Measurements from ENCODE around the gene NKTR.

NKTR gene

DNA sequence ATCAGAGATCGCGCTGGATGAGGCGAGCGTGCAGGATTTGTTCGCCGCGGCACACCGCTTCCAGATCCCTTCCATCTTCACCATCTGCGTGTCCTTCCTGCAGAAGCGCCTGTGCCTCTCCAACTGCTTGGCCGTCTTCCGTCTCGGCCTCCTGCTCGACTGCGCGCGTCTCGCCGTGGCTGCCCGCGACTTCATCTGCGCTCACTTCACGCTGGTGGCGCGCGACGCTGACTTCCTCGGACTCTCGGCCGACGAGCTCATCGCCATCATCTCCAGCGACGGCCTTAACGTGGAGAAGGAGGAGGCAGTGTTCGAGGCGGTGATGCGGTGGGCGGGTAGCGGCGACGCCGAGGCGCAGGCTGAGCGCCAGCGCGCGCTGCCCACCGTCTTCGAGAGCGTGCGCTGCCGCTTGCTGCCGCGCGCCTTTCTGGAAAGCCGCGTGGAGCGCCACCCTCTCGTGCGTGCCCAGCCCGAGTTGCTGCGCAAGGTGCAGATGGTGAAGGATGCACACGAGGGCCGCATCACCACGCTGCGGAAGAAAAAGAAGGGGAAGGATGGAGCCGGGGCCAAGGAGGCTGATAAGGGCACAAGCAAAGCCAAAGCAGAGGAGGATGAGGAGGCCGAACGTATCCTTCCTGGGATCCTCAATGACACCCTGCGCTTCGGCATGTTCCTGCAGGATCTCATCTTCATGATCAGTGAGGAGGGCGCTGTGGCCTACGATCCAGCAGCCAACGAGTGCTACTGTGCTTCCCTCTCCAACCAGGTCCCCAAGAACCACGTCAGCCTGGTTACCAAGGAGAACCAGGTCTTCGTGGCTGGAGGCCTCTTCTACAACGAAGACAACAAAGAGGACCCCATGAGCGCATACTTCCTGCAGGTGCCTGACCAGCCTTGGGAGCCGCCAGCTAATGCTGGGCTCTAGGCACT, 85.7 kb downstream of the NKTR start:
- no peaks in the 10 kb centered on the region for H3K36me3 ChIP-seq (ENCODE audit: control insufficient read depth, insufficient read depth, low read length, severe bottlenecking)
- peak overlapping the region; percentile 57 for H3K4me3 ChIP-seq (ENCODE audit: low read length)
- H3K9me3 ChIP-seq (ENCODE audit: control insufficient read depth, low read length), result no peaks in the 10 kb centered on the region

DNA sequence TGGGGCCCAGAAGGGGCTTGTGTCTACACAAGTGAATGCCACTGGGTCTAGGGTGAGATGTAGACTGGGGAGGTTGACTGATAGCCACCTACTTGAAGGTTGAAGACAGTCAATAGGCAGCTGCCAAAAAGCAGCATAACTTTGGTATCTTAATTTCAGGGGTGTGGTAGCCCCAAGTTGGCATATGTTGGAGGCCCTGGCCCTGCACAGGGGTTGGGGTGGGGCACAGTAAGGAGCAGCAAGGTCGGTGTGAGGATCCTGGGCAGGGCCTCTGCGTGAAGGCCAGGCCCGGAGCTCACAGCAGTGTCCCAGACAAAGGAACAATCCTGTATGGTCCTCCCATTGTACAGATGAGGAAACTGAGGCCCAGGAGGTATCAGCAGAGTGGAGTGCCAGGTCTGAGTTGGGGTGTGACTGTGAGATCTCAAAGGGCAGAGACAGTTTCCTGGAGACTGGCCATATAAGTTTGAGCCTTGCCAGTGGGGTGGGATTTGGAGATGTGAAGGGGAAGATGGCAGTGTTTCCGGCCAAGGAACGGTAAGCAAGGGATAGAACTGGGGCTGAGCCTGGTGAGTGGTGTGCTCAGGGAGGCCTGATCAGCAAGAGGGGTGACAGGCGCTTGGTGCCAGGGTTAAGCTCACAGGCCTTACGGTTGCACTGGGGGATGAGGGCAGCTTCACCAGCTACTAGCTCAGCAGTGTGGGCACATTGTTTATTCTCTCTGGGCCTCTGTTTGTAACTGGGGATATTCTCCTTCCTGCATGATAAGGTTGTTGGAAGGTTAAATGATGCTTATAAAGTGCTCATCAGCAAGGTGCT, 86.6 kb downstream of the NKTR start:
- Histone ChIP-seq H3K4me1 (ENCODE audit: control insufficient read depth, insufficient read depth, low read length) (peaks cover 20% of the 10 kb centered on the region), H3K27me3 (replicated peaks; ENCODE audit: control insufficient read depth, insufficient read depth, low read length) (peaks cover 26% of the 10 kb centered on the region), H3K9me3 (ENCODE audit: control insufficient read depth, low read length) (no peaks in the 10 kb centered on the region), H3K9ac (ENCODE audit: low read length) (no peak overlapping the region), H3K36me3 (ENCODE audit: control insufficient read depth, insufficient read depth, low read length, severe bottlenecking) (no peaks in the 10 kb centered on the region), H3K4me3 (ENCODE audit: low read length) (no peak overlapping the region)
- DNase-seq (ENCODE audit: low read depth), result no peak

More for the DNA sequence above, 85.7 kb downstream of the NKTR start:
- peaks cover 17% of the 10 kb centered on the region for H3K4me1 ChIP-seq (ENCODE audit: control insufficient read depth, insufficient read depth, low read length)
- DNase-seq (ENCODE audit: low read depth), result no peak
- H3K9ac ChIP-seq (ENCODE audit: low read length), result no peak overlapping the region
- H3K27me3 ChIP-seq (replicated peaks; ENCODE audit: control insufficient read depth, insufficient read depth, low read length), result peaks cover 26% of the 10 kb centered on the region

DNA sequence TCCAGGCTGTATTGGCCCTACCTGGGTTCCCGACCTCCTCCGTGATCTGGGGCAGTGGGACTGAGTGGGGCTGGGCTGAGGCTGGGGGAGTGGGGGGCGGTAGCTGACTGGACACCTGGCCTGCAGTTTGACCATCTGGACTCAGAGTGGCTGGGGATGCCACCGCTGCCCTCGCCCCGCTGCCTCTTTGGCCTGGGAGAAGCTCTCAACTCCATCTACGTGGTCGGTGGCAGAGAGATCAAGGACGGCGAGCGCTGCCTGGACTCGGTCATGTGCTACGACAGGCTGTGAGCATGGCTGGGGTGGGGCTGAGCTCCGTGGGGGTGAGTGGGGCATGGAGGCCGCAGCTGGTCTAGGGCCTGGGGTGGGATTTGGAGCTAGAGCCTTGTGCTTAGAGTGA, 87.5 kb downstream of the NKTR start:
- H3K4me3 ChIP-seq (ENCODE audit: low read length), result no peak overlapping the region
- no peaks in the 10 kb centered on the region for H3K9me3 ChIP-seq (ENCODE audit: control insufficient read depth, low read length)
- no peaks in the 10 kb centered on the region for H3K36me3 ChIP-seq (ENCODE audit: control insufficient read depth, insufficient read depth, low read length, severe bottlenecking)
- H3K27me3 ChIP-seq (replicated peaks; ENCODE audit: control insufficient read depth, insufficient read depth, low read length), result peaks cover 26% of the 10 kb centered on the region
- DNase-seq (ENCODE audit: low read depth), result no peak
- peaks cover 20% of the 10 kb centered on the region for H3K4me1 ChIP-seq (ENCODE audit: control insufficient read depth, insufficient read depth, low read length)
- no peak overlapping the region for H3K9ac ChIP-seq (ENCODE audit: low read length)

DNA sequence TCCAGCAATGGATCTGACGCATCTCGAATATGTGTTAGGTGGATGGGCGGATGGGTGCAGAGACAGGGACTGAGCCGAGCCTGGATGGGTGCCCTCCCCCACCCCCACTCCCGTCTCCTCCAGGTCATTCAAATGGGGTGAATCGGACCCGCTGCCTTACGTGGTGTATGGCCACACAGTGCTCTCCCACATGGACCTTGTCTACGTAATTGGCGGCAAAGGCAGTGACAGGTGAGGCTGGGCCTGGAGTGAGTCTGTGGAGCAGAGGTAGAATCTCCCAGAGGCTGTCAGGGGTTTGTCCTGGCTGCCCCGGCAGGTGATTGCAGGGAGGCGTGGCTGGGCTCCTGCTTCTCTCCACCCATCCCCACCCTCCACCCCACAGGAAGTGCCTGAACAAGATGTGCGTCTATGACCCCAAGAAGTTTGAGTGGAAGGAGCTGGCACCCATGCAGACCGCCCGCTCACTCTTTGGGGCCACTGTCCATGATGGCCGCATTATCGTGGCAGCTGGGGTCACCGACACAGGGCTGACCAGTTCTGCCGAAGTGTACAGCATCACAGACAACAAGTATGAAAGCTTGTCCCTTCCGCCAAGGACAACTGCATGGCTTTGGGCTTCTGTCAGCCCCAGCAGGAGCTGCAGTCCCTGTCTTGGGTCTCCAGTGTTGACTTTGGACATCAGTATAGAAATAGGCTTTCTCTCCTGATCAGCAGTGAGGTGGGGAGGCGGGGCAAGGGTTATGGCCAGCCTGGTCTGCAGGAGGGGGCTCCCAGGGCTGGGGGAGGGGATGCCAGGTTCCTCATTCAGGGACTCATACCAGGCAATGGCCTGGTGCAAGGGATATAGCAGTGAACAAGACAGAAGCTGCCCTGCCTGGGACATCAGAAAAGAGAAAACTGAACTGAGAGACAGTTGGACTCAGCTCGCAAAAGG, 88.3 kb downstream of the NKTR start:
- Histone ChIP-seq H3K4me3 (ENCODE audit: low read length) (no peak overlapping the region), H3K27me3 (replicated peaks; ENCODE audit: control insufficient read depth, insufficient read depth, low read length) (peaks cover 29% of the 10 kb centered on the region), H3K9ac (ENCODE audit: low read length) (no peak overlapping the region), H3K36me3 (ENCODE audit: control insufficient read depth, insufficient read depth, low read length, severe bottlenecking) (no peaks in the 10 kb centered on the region), H3K9me3 (ENCODE audit: control insufficient read depth, low read length) (no peaks in the 10 kb centered on the region), H3K4me1 (ENCODE audit: control insufficient read depth, insufficient read depth, low read length) (peaks cover 15% of the 10 kb centered on the region)
- DNase-seq (ENCODE audit: low read depth), result no peak

DNA sequence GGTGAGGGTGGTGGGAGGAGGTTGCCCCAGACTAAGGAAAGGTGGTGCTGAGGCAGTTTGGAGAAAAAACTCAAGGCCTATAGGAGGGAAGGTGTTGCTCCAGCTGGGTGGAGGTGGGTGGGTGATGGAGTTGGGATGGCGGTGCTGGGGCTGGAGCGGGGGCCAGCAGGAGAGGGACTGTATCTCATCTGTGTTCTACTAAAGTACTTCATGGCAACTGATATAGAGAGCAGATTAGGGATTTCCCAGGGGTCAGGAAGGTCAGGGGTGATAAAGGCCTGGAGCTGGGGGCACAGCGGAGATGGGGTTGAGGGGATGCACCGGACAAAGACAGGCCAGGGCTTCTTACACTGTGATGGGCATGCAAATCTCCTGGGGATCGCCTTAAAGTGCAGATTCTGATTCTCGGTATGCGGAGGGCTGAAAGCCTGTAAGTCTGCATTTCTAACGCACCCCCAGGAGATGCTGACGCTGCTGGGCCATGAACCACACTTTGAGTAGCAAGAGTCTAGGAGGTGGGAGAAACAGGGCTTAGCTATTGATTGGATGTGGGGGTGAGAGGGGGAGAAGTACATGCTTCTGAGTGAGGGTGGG, 89.0 kb downstream of the NKTR start:
- H3K9ac ChIP-seq (ENCODE audit: low read length), result no peak overlapping the region
- peaks cover 11% of the 10 kb centered on the region for H3K4me1 ChIP-seq (ENCODE audit: control insufficient read depth, insufficient read depth, low read length)
- no peaks in the 10 kb centered on the region for H3K9me3 ChIP-seq (ENCODE audit: control insufficient read depth, low read length)
- H3K36me3 ChIP-seq (ENCODE audit: control insufficient read depth, insufficient read depth, low read length, severe bottlenecking), result no peaks in the 10 kb centered on the region
- no peak for DNase-seq (ENCODE audit: low read depth)
- peaks cover 33% of the 10 kb centered on the region for H3K27me3 ChIP-seq (replicated peaks; ENCODE audit: control insufficient read depth, insufficient read depth, low read length)
- H3K4me3 ChIP-seq (ENCODE audit: low read length), result no peak overlapping the region

DNA sequence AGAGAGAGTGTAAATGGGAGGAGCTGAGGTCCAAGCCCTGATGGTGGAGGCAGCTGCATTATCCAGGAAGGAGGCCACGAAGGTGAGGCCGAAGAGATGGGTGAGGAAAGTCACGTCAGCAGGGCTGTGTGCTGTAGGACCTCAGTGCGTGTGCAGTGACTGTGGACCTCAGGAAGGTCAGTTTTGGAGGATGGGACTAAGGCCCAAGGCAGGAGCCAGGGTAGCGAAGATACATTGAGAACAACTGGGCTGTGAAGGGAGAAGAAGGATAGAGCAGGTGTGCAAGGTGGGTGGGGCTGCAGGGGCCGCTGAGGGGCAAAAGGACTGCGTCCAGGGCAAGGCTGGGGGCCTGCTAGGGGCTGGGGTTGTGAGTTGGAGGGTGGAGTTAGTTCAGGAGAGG, 89.7 kb downstream of the NKTR start:
- Histone ChIP-seq H3K4me3 (ENCODE audit: low read length) (no peak overlapping the region), H3K9me3 (ENCODE audit: control insufficient read depth, low read length) (no peaks in the 10 kb centered on the region), H3K27me3 (replicated peaks; ENCODE audit: control insufficient read depth, insufficient read depth, low read length) (peaks cover 40% of the 10 kb centered on the region), H3K9ac (ENCODE audit: low read length) (no peak overlapping the region), H3K4me1 (ENCODE audit: control insufficient read depth, insufficient read depth, low read length) (peaks cover 10% of the 10 kb centered on the region), H3K36me3 (ENCODE audit: control insufficient read depth, insufficient read depth, low read length, severe bottlenecking) (no peaks in the 10 kb centered on the region)
- no peak for DNase-seq (ENCODE audit: low read depth)

DNA sequence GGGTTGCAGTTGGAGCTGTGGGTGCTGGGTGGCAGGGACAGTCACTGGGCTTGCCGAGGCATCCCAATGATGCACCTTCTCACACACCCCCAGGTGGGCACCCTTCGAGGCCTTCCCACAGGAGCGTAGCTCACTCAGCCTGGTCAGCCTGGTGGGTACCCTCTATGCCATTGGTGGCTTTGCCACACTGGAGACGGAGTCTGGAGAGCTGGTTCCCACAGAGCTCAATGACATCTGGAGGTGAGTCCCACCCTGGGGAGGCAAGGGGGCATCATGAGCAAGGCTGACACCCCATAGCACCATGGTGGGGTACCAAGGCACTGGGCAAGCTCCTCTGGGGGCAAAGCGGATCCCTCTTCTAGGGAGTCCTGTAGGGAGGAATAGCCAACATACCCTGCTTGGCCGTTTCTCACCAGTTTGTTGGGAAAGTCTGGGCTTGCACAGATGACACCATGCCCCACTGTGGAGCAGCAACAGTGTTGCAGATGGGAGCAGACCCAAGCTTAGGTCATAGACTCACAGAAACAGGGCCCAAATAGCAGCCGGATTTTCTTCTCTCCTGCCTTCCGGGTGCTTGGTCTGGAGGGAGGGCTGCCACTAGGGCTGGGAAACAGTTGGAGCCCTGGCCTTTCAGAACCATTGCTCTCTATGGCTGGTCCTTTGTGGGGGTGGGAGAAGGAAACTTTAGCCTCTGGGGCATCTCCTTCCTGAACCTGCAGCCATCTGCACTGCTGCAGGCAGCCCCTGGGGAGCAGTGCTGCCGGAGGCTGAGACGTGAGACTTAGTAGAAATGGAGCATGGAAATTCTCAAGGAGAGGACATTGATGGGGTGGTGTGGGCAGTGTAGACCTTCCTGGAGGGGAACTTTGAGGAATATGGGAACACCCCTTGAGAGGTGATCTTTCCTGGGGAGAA, 90.5 kb downstream of the NKTR start:
- Histone ChIP-seq H3K27me3 (replicated peaks; ENCODE audit: control insufficient read depth, insufficient read depth, low read length) (peaks cover 47% of the 10 kb centered on the region), H3K36me3 (ENCODE audit: control insufficient read depth, insufficient read depth, low read length, severe bottlenecking) (no peaks in the 10 kb centered on the region), H3K9me3 (ENCODE audit: control insufficient read depth, low read length) (no peaks in the 10 kb centered on the region), H3K9ac (ENCODE audit: low read length) (no peak overlapping the region), H3K4me1 (ENCODE audit: control insufficient read depth, insufficient read depth, low read length) (peaks cover 7% of the 10 kb centered on the region), H3K4me3 (ENCODE audit: low read length) (no peak overlapping the region)
- DNase-seq (ENCODE audit: low read depth), result no peak

DNA sequence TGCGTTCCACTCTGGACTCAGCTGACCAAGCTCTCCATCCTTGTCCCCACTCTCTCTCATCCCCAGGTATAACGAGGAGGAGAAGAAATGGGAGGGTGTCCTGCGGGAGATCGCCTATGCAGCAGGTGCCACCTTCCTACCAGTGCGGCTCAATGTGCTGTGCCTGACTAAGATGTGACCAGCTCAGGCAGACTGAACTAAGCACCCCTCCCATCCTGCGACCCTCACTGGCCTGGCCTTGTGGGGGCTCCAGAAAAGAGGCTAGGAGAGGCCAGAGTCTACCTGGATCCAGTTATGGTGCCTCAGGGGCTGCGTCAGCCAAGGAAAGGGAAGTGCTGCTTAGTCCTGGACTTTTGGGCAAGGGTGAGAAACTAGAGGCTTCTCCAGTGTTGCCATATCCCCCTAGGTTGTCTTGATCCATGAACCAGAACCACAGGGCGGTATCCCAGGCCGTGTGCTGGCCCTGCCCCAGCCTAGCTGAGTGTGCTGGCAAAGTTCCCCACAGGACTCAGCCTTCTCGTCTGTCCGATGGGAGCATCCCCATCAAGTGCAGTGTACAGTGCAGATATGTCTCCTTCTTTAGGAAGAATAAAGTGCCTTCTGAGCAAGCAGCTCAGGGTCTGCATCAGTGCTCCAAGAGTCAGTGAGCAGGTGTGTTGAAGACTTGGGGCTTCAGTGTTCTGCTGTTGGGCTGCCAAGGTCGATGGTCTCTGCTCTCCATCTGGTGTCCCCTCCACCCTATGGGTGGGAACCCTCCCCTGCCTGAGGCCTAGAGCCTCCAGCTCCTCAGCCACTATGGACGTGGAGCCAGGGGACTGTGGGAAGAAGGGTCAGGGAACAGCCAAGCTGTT, 91.6 kb downstream of the NKTR start:
- peaks cover 7% of the 10 kb centered on the region for H3K4me1 ChIP-seq (ENCODE audit: control insufficient read depth, insufficient read depth, low read length)
- no peak for DNase-seq (ENCODE audit: low read depth)
- H3K36me3 ChIP-seq (ENCODE audit: control insufficient read depth, insufficient read depth, low read length, severe bottlenecking), result no peaks in the 10 kb centered on the region

DNA sequence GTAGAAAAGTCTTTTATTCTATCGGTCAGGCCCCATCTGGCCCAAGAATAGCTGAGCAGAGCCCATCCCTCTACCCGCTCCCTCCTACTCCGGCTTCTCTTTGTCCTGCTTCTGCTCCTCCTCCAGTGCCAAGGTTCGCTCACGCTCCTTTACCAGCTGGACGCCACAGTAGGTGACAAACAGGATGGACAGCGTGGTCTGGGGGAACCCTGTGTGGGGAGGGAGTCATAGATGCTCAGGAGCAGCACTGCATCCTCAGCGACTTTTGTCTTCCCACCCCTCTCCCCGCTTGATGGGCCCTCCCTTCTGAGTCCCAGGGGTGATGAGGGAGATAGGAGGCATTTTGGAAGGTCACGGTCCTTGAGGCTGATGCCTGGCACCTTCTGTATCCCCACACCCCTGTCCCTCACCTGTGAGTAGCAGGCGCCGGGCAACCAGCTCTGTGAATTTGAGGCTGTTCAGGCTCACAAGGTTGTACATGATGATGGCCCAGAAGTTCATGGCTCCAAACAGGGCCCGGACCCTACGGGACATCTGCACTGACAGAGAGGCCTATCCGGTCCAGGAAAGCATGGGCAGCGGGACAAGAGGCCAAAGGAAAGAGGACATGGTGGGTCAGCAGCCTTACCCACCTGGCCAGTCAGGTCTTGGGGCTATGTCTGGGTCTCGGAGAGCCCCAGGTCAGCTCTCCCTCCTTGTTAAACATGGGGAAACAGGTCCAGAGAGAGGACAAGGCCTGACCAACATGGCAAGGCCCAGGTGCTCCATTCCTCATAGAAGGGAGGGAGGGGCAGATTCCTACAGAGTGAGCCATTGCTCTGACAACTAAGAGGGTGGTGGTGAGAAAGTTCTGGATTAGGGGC, 92.4 kb downstream of the NKTR start:
- no peak for DNase-seq (ENCODE audit: low read depth)
- Histone ChIP-seq H3K4me1 (ENCODE audit: control insufficient read depth, insufficient read depth, low read length) (peaks cover 7% of the 10 kb centered on the region), H3K9ac (ENCODE audit: low read length) (no peak overlapping the region), H3K4me3 (ENCODE audit: low read length) (no peak overlapping the region), H3K36me3 (ENCODE audit: control insufficient read depth, insufficient read depth, low read length, severe bottlenecking) (no peaks in the 10 kb centered on the region), H3K27me3 (replicated peaks; ENCODE audit: control insufficient read depth, insufficient read depth, low read length) (peaks cover 53% of the 10 kb centered on the region), H3K9me3 (ENCODE audit: control insufficient read depth, low read length) (no peaks in the 10 kb centered on the region)

More for the DNA sequence above, 91.6 kb downstream of the NKTR start:
- Histone ChIP-seq H3K9ac (ENCODE audit: low read length) (no peak overlapping the region), H3K27me3 (replicated peaks; ENCODE audit: control insufficient read depth, insufficient read depth, low read length) (peaks cover 48% of the 10 kb centered on the region), H3K9me3 (ENCODE audit: control insufficient read depth, low read length) (no peaks in the 10 kb centered on the region), H3K4me3 (ENCODE audit: low read length) (no peak overlapping the region)
